Fibroblast of skin of scalp (primary cell): ENCODE measurements around the gene TMEM126A.

ENCODE experiments used
- DNase-seq: peaks from one replicate; pipeline ENCODE4 v3.0.0-alpha.2; 2013

The TMEM126A gene

DNA sequence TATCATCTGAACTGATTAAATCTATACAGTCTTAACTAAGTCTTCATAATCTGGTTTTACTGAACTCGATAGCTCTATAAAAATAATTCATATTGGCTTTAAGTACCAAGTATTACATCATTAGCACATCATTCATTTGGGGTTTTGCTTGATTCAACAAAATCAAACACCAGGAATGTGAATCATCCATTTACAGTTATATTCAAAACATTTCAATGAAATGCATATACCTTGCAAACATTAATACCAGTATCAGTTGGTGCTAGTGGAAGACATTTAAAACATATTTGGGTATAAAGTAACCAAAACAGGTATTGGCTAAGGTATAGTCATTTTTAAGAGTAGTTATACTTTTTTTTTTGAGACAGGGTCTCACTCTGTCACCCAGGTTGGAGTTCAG, 50.4 kb downstream of the TMEM126A start:
- DNase-seq, result peak; percentile 32

DNA sequence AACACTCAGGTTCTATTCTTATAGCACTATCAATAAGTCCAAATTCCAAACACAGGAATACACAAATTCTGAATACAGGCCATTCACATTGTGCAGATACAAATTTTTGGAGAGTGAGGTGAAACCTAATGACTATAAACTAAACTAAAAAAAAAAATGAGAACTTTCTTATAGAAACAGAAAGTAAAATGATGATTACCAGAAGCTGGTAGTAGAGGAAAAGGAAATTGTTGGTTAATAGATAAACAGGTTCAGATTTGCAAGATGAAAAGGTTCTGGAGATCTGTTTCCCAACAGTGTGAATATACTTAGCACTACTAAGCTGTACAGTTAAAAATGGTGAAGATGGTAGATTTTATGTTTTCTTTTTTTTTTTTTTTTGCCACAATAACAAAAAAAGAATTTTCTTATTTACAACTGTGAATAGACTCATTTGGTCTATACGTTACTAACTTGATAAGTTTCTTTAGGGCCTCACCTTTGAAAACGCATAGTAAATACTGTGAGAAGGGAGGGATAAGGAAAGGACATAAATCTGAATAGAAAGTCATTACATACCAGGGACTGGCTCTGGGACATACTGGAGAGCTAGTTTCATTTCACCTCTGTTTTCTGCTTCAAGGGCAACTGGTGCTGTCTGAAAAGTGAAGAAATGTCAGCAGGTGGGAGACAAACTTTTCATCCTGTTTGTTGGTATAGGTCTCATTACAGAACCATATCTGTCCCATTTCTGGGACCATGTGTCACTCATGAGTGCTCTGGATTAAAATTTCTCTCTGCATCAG, 52.4 kb downstream of the TMEM126A start:
- no peak for DNase-seq

DNA sequence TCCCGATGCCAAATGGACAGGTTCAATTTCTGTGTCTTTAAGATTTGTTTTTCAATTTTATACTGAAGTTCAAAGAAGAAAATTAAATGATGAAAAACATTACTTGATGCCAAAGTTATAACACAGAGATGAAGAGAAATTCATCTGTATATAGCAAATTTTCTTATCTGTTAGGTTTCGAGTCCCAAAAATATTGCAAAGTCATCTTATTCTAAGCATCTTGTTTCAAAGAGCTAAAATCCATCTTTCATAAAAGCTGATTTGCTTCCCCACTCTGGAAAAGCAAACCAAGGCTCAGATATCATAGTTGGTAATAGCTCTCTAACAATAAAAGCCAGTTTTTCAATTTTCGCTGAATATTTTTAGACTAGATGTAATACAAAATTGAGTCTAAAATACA, 57.2 kb downstream of the TMEM126A start:
- no peak for DNase-seq

DNA sequence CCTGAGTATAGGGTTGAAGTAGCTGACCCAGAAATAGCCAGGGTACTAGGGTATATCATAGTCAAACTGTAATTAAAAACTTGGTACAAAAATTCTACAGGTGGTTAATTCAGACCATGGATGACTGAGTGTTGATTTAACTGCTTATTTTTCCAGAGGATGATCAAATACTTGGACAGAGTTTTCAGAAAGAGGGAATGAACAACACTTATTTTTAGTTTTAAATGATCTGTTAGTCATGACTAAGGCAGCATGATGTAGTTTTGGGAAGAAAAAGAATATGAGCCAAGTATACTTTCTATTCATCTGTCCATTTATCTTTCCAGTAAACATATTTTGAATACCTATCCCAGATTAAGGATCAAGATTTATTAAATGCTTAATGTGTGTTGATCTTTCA, 58.0 kb downstream of the TMEM126A start:
- DNase-seq, result no peak
